Suppressor macrophage treated with lipopolysaccharide for 4 hours (primary cell): Measurements from ENCODE around the gene MAP2.

ENCODE experiments used
- DNase-seq: peaks from one replicate; pipeline ENCODE4 v3.0.0-alpha.2; 2020

MAP2 gene

DNA sequence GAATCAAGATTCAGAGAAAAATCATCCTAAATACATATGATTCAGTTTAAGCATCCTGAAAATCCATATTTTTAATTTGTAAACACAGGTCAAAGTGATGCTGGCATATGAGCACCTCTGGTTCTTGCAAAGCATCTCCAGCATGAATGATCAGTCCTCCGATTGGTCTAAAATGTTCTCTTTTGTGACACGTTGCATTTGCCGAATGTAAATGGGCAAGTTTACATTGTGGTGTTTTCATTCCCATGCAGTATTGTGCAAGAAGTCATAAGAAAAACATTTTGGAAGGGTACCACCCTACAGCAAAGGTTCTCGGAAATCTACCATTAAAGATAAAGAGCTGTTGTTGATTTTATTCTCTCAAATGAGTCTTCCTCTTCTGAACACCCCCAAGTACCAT, 239.8 kb downstream of the MAP2 start:
- no peak for DNase-seq

- no peak for DNase-seq
Measured at GRCh38 chr2:209666296-209666695, 242.4 kb downstream of the MAP2 start.

GRCh38 chr2:209671020-209671680, 247.3 kb downstream of the MAP2 start:
- DNase-seq = no peak

- DNase-seq = no peak
Measured at GRCh38 chr2:209673811-209674210, 250.0 kb downstream of the MAP2 start.

DNA sequence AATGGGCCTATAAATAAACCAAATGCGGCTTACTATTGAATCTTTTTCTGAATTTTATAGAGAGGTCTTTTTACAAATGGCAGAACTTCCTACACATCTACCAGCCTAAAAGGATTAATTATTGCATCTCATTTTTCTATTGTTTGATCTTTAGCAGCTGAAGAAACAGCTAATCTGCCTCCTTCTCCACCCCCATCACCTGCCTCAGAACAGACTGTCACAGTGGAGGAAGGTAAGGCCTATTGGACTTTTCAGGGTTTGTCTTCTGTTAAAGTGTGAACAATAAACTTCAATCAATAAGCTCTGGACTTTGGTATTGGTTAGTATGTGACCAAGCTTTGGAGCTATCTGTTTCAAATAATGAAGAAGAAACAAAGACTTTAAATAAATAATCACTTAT, 256.7 kb downstream of the MAP2 start:
- no peak for DNase-seq

DNA sequence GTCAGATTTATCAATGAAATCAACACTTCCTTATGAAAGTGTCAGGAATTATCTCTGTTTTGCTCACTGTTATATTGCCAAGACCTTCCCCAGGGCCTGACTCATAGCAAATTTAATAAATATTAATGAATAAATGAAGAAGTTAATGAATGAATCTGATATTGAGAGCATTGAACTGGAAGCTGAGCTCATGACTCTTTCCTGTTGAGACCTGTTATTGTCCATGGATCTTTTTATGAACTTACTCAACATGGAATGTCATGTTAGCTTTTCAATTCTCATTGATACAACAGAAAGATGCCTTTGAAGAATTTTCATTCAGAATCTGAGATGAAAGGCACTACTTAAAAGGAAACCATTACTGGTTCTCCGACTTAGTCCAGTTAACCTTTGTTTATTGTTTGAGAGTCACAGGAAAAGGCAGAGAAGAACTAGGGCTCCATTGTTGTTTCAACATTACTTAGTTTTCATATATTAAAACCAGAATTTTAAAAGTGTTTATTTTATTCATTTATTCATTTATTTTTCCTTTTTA, 257.4 kb downstream of the MAP2 start:
- DNase-seq = no peak

GRCh38 chr2:209682646-209683045, 258.8 kb downstream of the MAP2 start:
- DNase-seq = no peak

GRCh38 chr2:209685340-209685739, 261.5 kb downstream of the MAP2 start:
- no peak for DNase-seq

- no peak for DNase-seq
Measured at GRCh38 chr2:209685963-209686362, 262.1 kb downstream of the MAP2 start.

DNA sequence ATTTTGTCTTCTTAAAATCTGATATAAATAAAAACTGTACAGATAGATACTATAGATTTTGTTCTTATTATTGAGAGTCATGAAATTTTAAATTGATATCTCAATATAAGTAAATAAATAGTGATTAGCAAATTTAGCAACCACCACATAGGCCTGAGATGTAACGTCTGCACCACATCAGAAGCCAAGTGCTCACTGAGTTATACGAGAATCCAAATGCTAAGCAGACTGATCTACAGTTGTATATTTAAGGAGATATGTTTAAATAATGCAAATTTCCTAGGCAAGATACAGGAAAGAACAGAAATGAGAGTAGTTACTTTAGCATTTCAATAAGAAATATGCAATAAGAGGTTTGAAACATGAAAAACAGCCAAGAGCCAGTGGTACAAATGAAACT, 262.6 kb downstream of the MAP2 start:
- DNase-seq = no peak

GRCh38 chr2:209687323-209687969, 263.6 kb downstream of the MAP2 start:
- DNase-seq = no peak

- no peak for DNase-seq
Measured at GRCh38 chr2:209688385-209688784, 264.5 kb downstream of the MAP2 start.

GRCh38 chr2:209690029-209690754, 266.3 kb downstream of the MAP2 start:
- no peak for DNase-seq

GRCh38 chr2:209694748-209695147, 270.9 kb downstream of the MAP2 start:
- no peak for DNase-seq

DNA sequence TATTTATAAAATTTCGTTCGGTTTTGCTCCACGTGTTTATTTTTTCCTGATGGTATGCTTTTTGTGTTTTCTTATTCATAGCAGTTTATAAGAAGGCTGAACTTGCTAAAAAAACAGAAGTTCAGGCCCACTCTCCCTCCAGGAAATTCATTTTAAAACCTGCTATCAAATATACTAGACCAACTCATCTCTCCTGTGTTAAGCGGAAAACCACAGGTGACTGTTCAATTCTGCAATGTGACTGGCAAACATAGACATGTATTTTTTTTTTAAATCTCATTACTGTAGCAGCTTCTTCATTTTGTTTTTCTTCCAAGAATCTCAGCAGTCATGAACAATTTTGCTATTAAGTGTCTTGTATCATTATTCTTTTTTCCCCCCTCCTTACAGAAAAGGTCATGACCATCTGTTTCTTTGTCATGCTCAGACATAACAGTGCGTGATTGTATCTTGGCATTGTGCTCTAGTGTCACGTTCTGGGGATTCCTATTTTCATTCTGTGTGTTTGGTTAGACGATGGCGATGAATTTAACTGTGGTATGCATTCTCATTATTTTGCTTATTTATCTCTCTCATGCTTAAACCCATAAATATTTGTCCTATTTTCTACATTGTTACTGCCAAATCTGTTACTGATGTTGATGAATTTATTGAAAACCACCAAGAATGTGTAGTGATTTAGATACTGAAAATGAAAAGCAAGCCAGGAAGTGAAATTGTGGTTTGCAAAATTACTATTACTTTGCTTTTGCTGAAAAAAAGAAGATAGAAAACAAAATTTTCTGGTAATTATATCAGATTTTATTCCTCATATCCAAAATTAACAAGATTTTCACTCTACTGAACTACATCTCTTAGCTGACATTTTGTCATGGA, 273.2 kb downstream of the MAP2 start:
- no peak for DNase-seq

- no peak for DNase-seq
Measured at GRCh38 chr2:209702775-209703174, 278.9 kb downstream of the MAP2 start.

DNA sequence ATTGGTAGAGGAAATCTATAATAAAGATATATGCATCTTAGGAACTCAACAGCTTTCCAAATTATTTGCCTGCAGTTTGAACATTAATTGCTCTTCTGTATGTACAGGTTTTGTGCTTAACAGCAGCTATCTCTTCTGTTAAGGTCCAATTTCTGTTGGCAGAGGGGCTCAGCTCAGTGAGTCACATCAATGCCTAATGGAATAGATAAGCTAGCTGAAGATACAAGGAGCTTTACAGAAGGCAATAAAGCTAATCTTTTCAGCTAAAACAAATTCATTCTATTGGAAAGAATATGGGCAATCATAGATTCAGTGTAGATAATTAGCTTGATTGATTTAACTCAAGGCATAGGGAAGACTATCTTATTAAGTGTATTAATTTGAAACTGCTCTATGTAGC, 289.4 kb downstream of the MAP2 start:
- DNase-seq = no peak

- no peak for DNase-seq
Measured at GRCh38 chr2:209719034-209719433, 295.2 kb downstream of the MAP2 start.

- no peak for DNase-seq
Measured at GRCh38 chr2:209721497-209721896, 297.6 kb downstream of the MAP2 start.

DNA sequence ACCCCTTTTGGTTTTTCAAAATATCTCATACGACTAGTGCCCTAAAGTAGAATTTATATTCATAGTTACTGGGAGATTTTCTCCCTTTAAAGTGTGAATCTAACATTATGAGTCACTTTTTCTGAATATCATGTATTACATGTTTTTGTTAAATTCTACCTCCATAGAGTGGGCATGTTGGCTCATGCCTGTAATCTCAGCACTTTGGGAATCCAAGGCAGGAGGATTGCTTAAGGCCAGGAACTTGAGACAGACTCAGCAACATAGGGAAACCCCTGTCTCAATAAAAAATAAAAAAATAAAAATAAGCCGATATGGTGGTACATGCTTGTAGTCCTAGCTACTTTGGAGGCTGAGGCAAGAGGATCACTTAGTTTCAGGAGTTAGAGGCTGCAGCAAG, 302.5 kb downstream of the MAP2 start:
- DNase-seq = no peak

DNA sequence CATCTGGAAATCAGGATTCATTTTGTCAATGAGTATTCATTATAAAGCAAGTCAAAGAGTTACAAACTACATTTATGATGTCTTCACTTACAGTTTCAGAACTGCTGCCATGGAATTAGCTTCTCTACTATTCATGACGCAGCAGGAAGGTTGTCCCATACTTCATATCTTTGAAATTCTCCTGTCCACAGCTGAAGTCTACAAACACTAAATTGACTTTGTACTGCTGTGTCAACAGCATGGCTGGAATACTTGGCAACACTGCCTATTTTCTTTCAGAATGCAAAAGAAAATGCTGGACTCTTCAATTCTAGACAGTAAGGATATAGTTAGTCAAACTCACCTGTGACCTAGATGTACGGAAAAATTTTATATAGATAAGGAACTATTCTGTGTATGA, 303.2 kb downstream of the MAP2 start:
- no peak for DNase-seq

DNA sequence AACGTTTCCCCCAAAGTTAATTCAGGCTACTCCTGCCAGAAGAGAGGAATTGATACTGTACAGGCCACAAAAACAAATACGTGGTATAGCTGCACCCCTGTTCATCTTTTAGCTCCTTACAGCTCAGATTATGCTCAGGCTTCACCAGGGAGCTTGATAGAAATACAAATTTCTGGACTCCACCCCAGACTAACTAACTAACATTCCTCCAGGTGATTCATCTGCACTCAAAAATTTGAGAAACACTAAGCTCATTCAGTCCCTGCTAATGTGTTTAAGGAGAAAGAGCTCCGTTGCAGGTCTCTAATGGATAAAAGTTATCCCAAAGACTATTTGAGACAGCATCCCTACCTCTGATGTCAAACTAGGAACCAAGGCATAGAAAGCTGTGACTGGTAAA, 311.0 kb downstream of the MAP2 start:
- no peak for DNase-seq

GRCh38 chr2:209741953-209742352, 318.1 kb downstream of the MAP2 start:
- no peak for DNase-seq
